Keratinocyte (primary cell): ENCODE measurements around the gene ZFYVE21. TPM values are rescaled to one million over a fixed set of nuclear protein-coding genes. Genes with fewer than 3 reads are reported as not detected.

ENCODE experiments used
- DNase-seq: peaks from one replicate; pipeline ENCODE4 v3.0.0-alpha.2; 2011; ENCODE audit warnings: low read depth, missing footprints, low spot score
- FAIRE-seq: peaks from 2 replicates; lab custom pipeline; 2011; peaks lifted over from hg19 to GRCh38; lab: Jason Lieb, UNC
- H2AFZ ChIP-seq: 2 replicates; pipeline ENCODE4 v1.6.0; 2012; ENCODE audit warnings: low read length, control low read depth, inconsistent platforms; ENCODE audit not compliant: control insufficient read depth
- H3K27ac ChIP-seq: 2 replicates; pipeline ENCODE4 v1.5.1; 2011; ENCODE audit warnings: low read length; ENCODE audit not compliant: control insufficient read depth, insufficient read depth
- H3K27me3 ChIP-seq: 3 replicates; pipeline ENCODE4 v1.6.0; 2011; ENCODE audit warnings: low read length; ENCODE audit not compliant: control insufficient read depth, insufficient read depth; ENCODE audit errors: extremely low read depth
- H3K36me3 ChIP-seq, 2 experiments: 2 replicates in 1 of 2; 3 replicates in 1 of 2; pipeline ENCODE4 v1.5.1; 2011; ENCODE audit warnings: low read length in 2 of 2, mild to moderate bottlenecking in 1 of 2; ENCODE audit not compliant: control insufficient read depth in 2 of 2, insufficient read depth in 2 of 2; ENCODE audit errors: extremely low read depth in 1 of 2
- H3K4me1 ChIP-seq: 3 replicates; pipeline ENCODE4 v1.5.1; 2011; ENCODE audit warnings: low read length; ENCODE audit not compliant: control insufficient read depth, insufficient read depth; ENCODE audit errors: extremely low read depth
- H3K4me2 ChIP-seq: 3 replicates; pipeline ENCODE4 v1.6.0; 2011; ENCODE audit warnings: low read depth, low read length; ENCODE audit not compliant: control insufficient read depth, insufficient read depth; ENCODE audit errors: extremely low read depth
- H3K4me3 ChIP-seq, 3 experiments: fragments of 200-600 bp in 1 of 3; sonication (generic) in 1 of 3; 2 replicates in 2 of 3; 3 replicates in 1 of 3; pipeline ENCODE4 v1.5.1; 2011 to 2016; ENCODE audit warnings: low read length in 3 of 3, mild to moderate bottlenecking in 3 of 3, control low read depth in 2 of 3, inconsistent platforms in 1 of 3, low read depth in 1 of 3, mixed read lengths in 1 of 3, mixed run types in 1 of 3, moderate library complexity in 1 of 3; ENCODE audit not compliant: control insufficient read depth in 2 of 3, insufficient read depth in 2 of 3; ENCODE audit errors: extremely low read depth in 1 of 3
- H3K79me2 ChIP-seq: 2 replicates; pipeline ENCODE4 v1.6.0; 2012; ENCODE audit warnings: low read length; ENCODE audit not compliant: control insufficient read depth, insufficient read depth
- H3K9ac ChIP-seq: 3 replicates; pipeline ENCODE4 v1.6.0; 2011; ENCODE audit warnings: low read length; ENCODE audit not compliant: control insufficient read depth, insufficient read depth; ENCODE audit errors: extremely low read depth
- H3K9me1 ChIP-seq: 3 replicates; pipeline ENCODE4 v1.6.0; 2011; ENCODE audit warnings: low read length; ENCODE audit not compliant: control insufficient read depth, insufficient read depth; ENCODE audit errors: extremely low read depth
- H3K9me3 ChIP-seq: 2 replicates; pipeline ENCODE4 v1.5.1; 2012; ENCODE audit warnings: low read depth, low read length; ENCODE audit not compliant: control insufficient read depth
- H4K20me1 ChIP-seq: 3 replicates; pipeline ENCODE4 v1.6.0; 2011; ENCODE audit warnings: low read length; ENCODE audit not compliant: control insufficient read depth, insufficient read depth; ENCODE audit errors: extremely low read depth
- EZH2 ChIP-seq: IDR thresholded peaks from one replicate; pipeline ENCODE4 v1.6.1; 2012; ENCODE audit warnings: inconsistent platforms, mild to moderate bottlenecking, low read length, moderate library complexity
- dilution Hi-C: fragments of 300-500 bp; cut with MboI; formaldehyde crosslinking; loops from one replicate; pipeline ENCODE4 v1.7.0; 2020; ENCODE audit warnings: low sequenced_read_pairs; ENCODE audit not compliant: extremely low pct_ligation_motif_present
- polyA plus RNA-seq, 5 experiments: library from polyadenylated mRNA; depleted of rRNA in 3 of 5; stranded (reverse) in 3 of 5; stranded (forward) in 1 of 5; unstranded in 1 of 5; fragments of >200 nt; gene quantifications; 1 replicate in 1 of 5; 2 replicates in 3 of 5; 3 replicates in 1 of 5; pipeline versions ENCODE4 v1.2.1 to v1.2.3, GENCODE V29; 2011 to 2012; ENCODE audit warnings: missing spikeins in 2 of 5, low read depth in 1 of 5, low replicate concordance in 1 of 5
- TF ChIP-seq, protein P1 (sequence below), 3 experiments: IDR thresholded peaks in 1 of 3; conservative IDR thresholded peaks in 1 of 3; optimal IDR thresholded peaks in 1 of 3; 2 replicates in 2 of 3; 3 replicates in 1 of 3; pipeline versions ENCODE3 to v1.5.1; 2011; ENCODE audit warnings: low read length in 3 of 3, mild to moderate bottlenecking in 3 of 3, moderate library complexity in 2 of 3, control low read depth in 1 of 3, inconsistent platforms in 1 of 3; ENCODE audit not compliant: insufficient read depth in 2 of 3; ENCODE audit errors: extremely low read depth in 1 of 3

Gene ZFYVE21
- polyA plus RNA-seq, 1 donor (not counting 4 experiments of a cell fraction or from before 2014, with no cell fraction given) = 116 TPM

GRCh38 chr14:103699261-103699661, 16.3 kb upstream of the ZFYVE21 start:
- Histone ChIP-seq H3K79me2 (peaks cover 13% of the 10 kb centered on the region), H3K4me1 (peaks cover 15% of the 10 kb centered on the region), H3K9me3 (no peaks in the 10 kb centered on the region), H4K20me1 (peaks cover 12% of the 10 kb centered on the region), H3K4me2 (no peak overlapping the region), H2AFZ (no peak overlapping the region), H3K36me3 (peaks cover 36 to 42% of the 10 kb centered on the region in 2 experiments), H3K9ac (no peak overlapping the region), H3K27me3 (no peaks in the 10 kb centered on the region), H3K9me1 (no peaks in the 10 kb centered on the region), H3K27ac (no peak overlapping the region), H3K4me3 (no peak overlapping the region)
- TF ChIP-seq, protein P1, sequence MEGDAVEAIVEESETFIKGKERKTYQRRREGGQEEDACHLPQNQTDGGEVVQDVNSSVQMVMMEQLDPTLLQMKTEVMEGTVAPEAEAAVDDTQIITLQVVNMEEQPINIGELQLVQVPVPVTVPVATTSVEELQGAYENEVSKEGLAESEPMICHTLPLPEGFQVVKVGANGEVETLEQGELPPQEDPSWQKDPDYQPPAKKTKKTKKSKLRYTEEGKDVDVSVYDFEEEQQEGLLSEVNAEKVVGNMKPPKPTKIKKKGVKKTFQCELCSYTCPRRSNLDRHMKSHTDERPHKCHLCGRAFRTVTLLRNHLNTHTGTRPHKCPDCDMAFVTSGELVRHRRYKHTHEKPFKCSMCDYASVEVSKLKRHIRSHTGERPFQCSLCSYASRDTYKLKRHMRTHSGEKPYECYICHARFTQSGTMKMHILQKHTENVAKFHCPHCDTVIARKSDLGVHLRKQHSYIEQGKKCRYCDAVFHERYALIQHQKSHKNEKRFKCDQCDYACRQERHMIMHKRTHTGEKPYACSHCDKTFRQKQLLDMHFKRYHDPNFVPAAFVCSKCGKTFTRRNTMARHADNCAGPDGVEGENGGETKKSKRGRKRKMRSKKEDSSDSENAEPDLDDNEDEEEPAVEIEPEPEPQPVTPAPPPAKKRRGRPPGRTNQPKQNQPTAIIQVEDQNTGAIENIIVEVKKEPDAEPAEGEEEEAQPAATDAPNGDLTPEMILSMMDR (optimal IDR thresholded peaks at IDR 0.05 in 1 of 3, IDR thresholded peaks at IDR 0.05 in 1 of 3, conservative IDR thresholded peaks at IDR 0.05 in 1 of 3; ENCODE audit: extremely low read depth in 1 of 3, insufficient read depth in 2 of 3, low read length in 3 of 3) = no peak
- TF ChIP-seq EZH2 = no peak
- dilution Hi-C loops = no loop called here
- DNase-seq (no peak), FAIRE-seq (no peak)

DNA sequence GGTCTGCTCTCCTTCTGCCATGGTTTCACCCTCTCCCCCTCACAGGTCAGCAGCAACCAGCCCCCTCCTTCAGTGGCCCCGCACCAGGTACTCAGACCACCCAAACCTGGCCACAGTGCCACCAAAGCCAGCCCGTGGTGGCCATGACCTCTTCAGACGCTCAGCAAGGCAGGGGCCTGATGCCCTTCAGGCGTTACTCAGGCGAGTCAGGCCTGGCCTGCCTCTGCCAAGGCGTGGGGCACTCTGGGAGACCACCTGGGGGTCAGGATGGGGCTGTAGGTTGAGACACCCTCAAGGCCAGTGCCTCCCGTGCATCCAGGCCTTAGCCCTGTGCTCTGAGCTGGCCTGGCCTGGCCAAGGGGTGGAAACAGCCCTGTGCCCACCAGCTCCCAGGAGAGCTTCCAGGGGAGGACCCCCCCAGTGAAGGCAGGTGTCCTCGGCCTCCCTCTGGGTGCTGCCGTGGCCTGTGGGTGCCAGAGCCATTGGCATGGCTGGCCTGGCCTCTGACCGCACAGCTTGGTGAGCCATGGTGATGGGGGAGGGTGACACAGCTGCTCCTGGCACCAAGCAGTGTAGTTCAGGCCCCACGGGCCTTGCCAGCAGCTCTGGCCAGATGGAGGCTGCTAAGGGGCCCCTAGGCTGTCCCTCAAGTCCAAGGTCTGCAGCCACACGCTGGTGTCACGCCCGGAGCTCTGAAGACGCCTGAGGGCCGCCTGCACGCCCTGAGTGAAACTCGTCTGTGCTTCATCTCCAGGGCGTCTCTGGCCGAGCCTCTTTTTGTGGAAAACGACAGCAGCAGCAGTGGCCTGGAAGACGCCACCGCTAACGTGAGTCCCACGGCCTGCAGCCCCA, 15.5 kb upstream of the ZFYVE21 start:
- DNase-seq (no peak), FAIRE-seq (no peak)
- no peaks in the 10 kb centered on the region for H3K9me1 ChIP-seq
- H2AFZ ChIP-seq = no peak overlapping the region
- peaks cover 15% of the 10 kb centered on the region for H3K4me1 ChIP-seq
- no peaks in the 10 kb centered on the region for H3K9me3 ChIP-seq
- no peaks in the 10 kb centered on the region for H3K27me3 ChIP-seq
- no peak overlapping the region for H3K4me2 ChIP-seq
- TF ChIP-seq, protein P1 (optimal IDR thresholded peaks at IDR 0.05 in 1 of 3, IDR thresholded peaks at IDR 0.05 in 1 of 3, conservative IDR thresholded peaks at IDR 0.05 in 1 of 3; ENCODE audit: extremely low read depth in 1 of 3, insufficient read depth in 2 of 3, low read length in 3 of 3) = no peak
- no peak for TF ChIP-seq EZH2
- dilution Hi-C loops = no loop called here
- H3K27ac ChIP-seq = no peak overlapping the region
- H4K20me1 ChIP-seq = peaks cover 12% of the 10 kb centered on the region
- H3K36me3 ChIP-seq = peaks cover 43% of the 10 kb centered on the region in 2 experiments
- H3K79me2 ChIP-seq = peaks cover 13% of the 10 kb centered on the region
- no peak overlapping the region for H3K4me3 ChIP-seq
- H3K9ac ChIP-seq = no peak overlapping the region
